WTC11 (cell line): Measurements from ENCODE around the gene CPE. TPM values are rescaled to one million over a fixed set of nuclear protein-coding genes. Genes with fewer than 3 reads are reported as not detected.

Source experiments
- ATAC-seq: fragments of 200-7000 bp; cut with Tn5 transposase; 2 replicates; pipeline ENCODE4 v1.10.0; 2021; ENCODE audit warnings: mild to moderate bottlenecking, moderate library complexity
- CTCF ChIA-PET: fragments of 300-600 bp; sonication (Branson Sonifier 250); formaldehyde crosslinking; loops from one replicate; lab custom pipeline; 2021; ENCODE audit warnings: antibody characterized with exemption; lab: Charles Lee
- POLR2A ChIA-PET: fragments of 350-600 bp; sonication (Branson Sonifier 250); formaldehyde crosslinking; loops from one replicate; lab custom pipeline; 2021; ENCODE audit warnings: antibody characterized with exemption; lab: Charles Lee
- DNase-seq: peaks from one replicate; pipeline ENCODE4 v3.0.0; 2021; ENCODE audit warnings: low spot score
- H3K27ac Mint-ChIP-seq: 2 replicates; pipeline ENCODE4 v1.8.0; 2021; ENCODE audit warnings: mixed read lengths
- H3K27me3 Mint-ChIP-seq: 2 replicates; pipeline ENCODE4 v1.8.0; 2021; ENCODE audit warnings: low read depth, mild to moderate bottlenecking, moderate library complexity, mixed read lengths
- H3K36me3 Mint-ChIP-seq: 2 replicates; pipeline ENCODE4 v1.8.0; 2021; ENCODE audit warnings: mixed read lengths
- H3K4me1 Mint-ChIP-seq: 2 replicates; pipeline ENCODE4 v1.8.0; 2022; ENCODE audit warnings: mixed read lengths
- H3K4me3 Mint-ChIP-seq: 2 replicates; pipeline ENCODE4 v1.8.0; 2021; ENCODE audit warnings: mild to moderate bottlenecking, moderate library complexity, mixed read lengths
- H3K9me3 Mint-ChIP-seq: 2 replicates; pipeline ENCODE4 v1.8.0; 2021; ENCODE audit warnings: mixed read lengths
- ATF1 ChIP-seq: sonication (generic); formaldehyde crosslinking; IDR thresholded peaks from 2 replicates; pipeline ENCODE4 v1.8.1; 2023; ENCODE audit warnings: mild to moderate bottlenecking, moderate library complexity, missing genetic modification reagents
- ATF2 ChIP-seq: sonication (generic); formaldehyde crosslinking; IDR thresholded peaks from 2 replicates; pipeline ENCODE4 v1.8.1; 2022; ENCODE audit warnings: low read depth, missing genetic modification reagents, borderline replicate concordance
- ATF3 ChIP-seq: sonication (generic); formaldehyde crosslinking; conservative IDR thresholded peaks from 2 replicates; pipeline ENCODE4 v1.8.1; 2022; ENCODE audit warnings: mild to moderate bottlenecking, missing genetic modification reagents
- CREB1 ChIP-seq: sonication (generic); formaldehyde crosslinking; IDR thresholded peaks from 2 replicates; pipeline ENCODE4 v1.8.0; 2023; ENCODE audit warnings: mild to moderate bottlenecking, missing genetic modification reagents
- CTCF ChIP-seq: fragments of 200-600 bp; IDR thresholded peaks from 2 replicates; pipeline ENCODE4 v1.8.0; 2022; ENCODE audit warnings: antibody characterized with exemption
- FOXJ3 ChIP-seq: sonication (generic); formaldehyde crosslinking; IDR thresholded peaks from 2 replicates; pipeline ENCODE4 v1.9.0; 2021; ENCODE audit warnings: missing genetic modification reagents, mild to moderate bottlenecking, borderline replicate concordance
- GTF2I ChIP-seq: fragments of 250-450 bp; sonication (Bioruptor Pico); conservative IDR thresholded peaks from 2 replicates; pipeline ENCODE4 v1.4.0; 2021; ENCODE audit warnings: mild to moderate bottlenecking
- JAZF1 ChIP-seq: fragments of 250-450 bp; sonication (Bioruptor Pico); IDR thresholded peaks from 2 replicates; pipeline ENCODE4 v1.9.0; 2021; ENCODE audit warnings: moderate library complexity, mild to moderate bottlenecking, inconsistent platforms
- JUN ChIP-seq: sonication (generic); formaldehyde crosslinking; IDR thresholded peaks from 2 replicates; pipeline ENCODE4 v1.8.0; 2023; ENCODE audit warnings: mild to moderate bottlenecking, missing genetic modification reagents
- MLX ChIP-seq: sonication (generic); formaldehyde crosslinking; IDR thresholded peaks from 2 replicates; pipeline ENCODE4 v1.8.1; 2023; ENCODE audit warnings: mild to moderate bottlenecking, missing genetic modification reagents, moderate library complexity
- MXD4 ChIP-seq: fragments of 250-450 bp; sonication (Bioruptor Pico); IDR thresholded peaks from 2 replicates; pipeline ENCODE4 v1.8.0; 2021; ENCODE audit warnings: mild to moderate bottlenecking, moderate library complexity, borderline replicate concordance
- NR1H2 ChIP-seq: sonication (generic); formaldehyde crosslinking; IDR thresholded peaks from 2 replicates; pipeline ENCODE4 v1.9.0; 2021; ENCODE audit warnings: mild to moderate bottlenecking, moderate library complexity, missing genetic modification reagents
- OVOL2 ChIP-seq: fragments of 250-450 bp; sonication (Bioruptor Pico); IDR thresholded peaks from 2 replicates; pipeline ENCODE4 v1.9.0; 2021; ENCODE audit warnings: mild to moderate bottlenecking, borderline replicate concordance
- RELA ChIP-seq: sonication (generic); formaldehyde crosslinking; IDR thresholded peaks from 2 replicates; pipeline ENCODE4 v1.8.1; 2022; ENCODE audit warnings: missing genetic modification reagents, mild to moderate bottlenecking, borderline replicate concordance
- SMAD3 ChIP-seq: sonication (generic); formaldehyde crosslinking; IDR thresholded peaks from 2 replicates; pipeline ENCODE4 v1.8.0; 2022; ENCODE audit warnings: missing genetic modification reagents, mild to moderate bottlenecking, borderline replicate concordance
- ZBTB21 ChIP-seq: sonication (generic); formaldehyde crosslinking; IDR thresholded peaks from 2 replicates; pipeline ENCODE4 v1.8.1; 2023; ENCODE audit warnings: mild to moderate bottlenecking, missing genetic modification reagents, borderline replicate concordance
- ZNF121 ChIP-seq: sonication (generic); formaldehyde crosslinking; IDR thresholded peaks from 2 replicates; pipeline ENCODE4 v1.8.0; 2023; ENCODE audit warnings: missing genetic modification reagents
- ZNF423 ChIP-seq: fragments of 250-450 bp; sonication (Bioruptor Pico); IDR thresholded peaks from 2 replicates; pipeline ENCODE4 v2.1.2; 2022; ENCODE audit warnings: mild to moderate bottlenecking, moderate library complexity
- total RNA-seq: library from RNA; stranded (reverse); gene quantifications from 3 replicates; pipeline ENCODE4 v1.2.3, GENCODE V29; 2021

The CPE gene
- total RNA-seq, 1 experiment from 2014 or later = 9.2 TPM

- Mint-ChIP-seq H3K27me3 (no peaks in the 10 kb centered on the region), H3K27ac (no peak overlapping the region), H3K9me3 (no peaks in the 10 kb centered on the region), H3K4me1 (no peaks in the 10 kb centered on the region), H3K4me3 (no peak overlapping the region), H3K36me3 (no peaks in the 10 kb centered on the region)
- DNase-seq = no peak
- no peak for ATAC-seq
- ChIA-PET CTCF (interaction anchor here (1.1 to 1.4 kb wide), 2 partner anchors 19 to 24 kb away, joined by 3 to 6 read pairs; no protein-coding TSS in a partner anchor), POLR2A (no interaction called here)
- TF ChIP-seq ATF2 (CRISPR knock-in tag) (no peak), GTF2I (CRISPR knock-in tag) (no peak)
- TF ChIP-seq, all 79 proteins: peak for 0
Measured at GRCh38 chr4:165512424-165512823, 133.6 kb downstream of the CPE start.

GRCh38 chr4:165514739-165515138 lies 135.9 kb downstream of the CPE start:
- Mint-ChIP-seq H3K27me3 (no peaks in the 10 kb centered on the region), H3K4me3 (no peak overlapping the region), H3K27ac (no peak overlapping the region), H3K36me3 (no peaks in the 10 kb centered on the region), H3K4me1 (no peaks in the 10 kb centered on the region), H3K9me3 (no peaks in the 10 kb centered on the region)
- ChIA-PET POLR2A (no interaction called here), CTCF (interaction anchor here (1.1 to 2.5 kb wide), 2 partner anchors 21 to 22 kb away, joined by 5 to 10 read pairs; no protein-coding TSS in a partner anchor)
- ATAC-seq (no peak), DNase-seq (no peak)
- TF ChIP-seq OVOL2 (no peak), ZNF121 (CRISPR knock-in tag) (no peak)

DNA sequence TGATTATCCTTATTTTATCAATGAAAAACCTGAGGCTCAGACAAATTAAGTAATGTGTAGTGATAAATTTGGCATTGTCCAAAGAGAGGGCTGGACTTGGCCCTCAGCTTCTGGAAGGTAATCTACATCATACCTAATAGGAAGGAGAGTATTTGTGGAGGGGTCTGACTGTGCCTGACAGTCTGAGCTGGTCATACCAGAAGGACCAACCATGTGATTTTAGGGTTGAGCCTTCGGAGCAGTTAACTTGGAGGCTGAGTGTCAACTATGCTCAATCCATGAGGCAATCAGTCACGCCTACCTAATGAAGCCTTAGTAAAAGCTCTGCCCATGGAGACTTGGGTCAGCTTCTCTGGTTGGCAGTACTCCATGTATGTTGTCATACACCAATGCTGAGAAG lies 136.4 kb downstream of the CPE start:
- no peak for ATAC-seq
- CTCF ChIA-PET = interaction anchor here (1.1 to 2.5 kb wide), 2 partner anchors 22 kb away, joined by 5 to 10 read pairs; no protein-coding TSS in a partner anchor

DNA sequence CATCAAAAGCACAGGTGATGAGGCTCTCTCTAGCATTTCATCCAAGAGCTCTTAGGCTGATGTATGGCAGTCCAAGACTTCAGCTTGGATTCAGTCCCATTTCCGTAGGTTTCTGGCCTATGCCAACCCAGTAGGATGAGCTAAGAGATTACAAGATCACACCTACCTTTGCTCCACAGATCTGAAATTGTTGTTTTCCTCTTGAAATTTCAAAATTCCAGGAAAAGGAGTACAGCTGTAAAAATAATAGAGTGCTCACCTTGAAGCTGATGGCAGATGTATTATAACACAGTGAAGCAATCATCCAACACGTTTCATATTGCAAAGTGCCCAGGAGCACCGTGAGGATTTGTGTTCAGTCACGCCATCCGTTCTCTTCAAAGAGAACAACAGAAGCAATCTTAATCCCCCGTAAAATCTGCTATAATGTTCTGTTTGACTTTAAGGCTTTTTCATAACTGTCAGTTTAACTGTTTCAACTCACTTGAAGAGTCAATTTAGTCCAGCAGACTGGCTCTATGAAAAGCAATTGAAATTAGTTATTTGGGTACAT lies 137.5 kb downstream of the CPE start:
- POLR2A ChIA-PET = no interaction called here
- DNase-seq (no peak), ATAC-seq (no peak)
- Mint-ChIP-seq H3K4me1 (no peaks in the 10 kb centered on the region), H3K4me3 (no peak overlapping the region), H3K27me3 (no peaks in the 10 kb centered on the region), H3K27ac (no peak overlapping the region), H3K9me3 (no peaks in the 10 kb centered on the region), H3K36me3 (no peaks in the 10 kb centered on the region)
- TF ChIP-seq CTCF = no peak
- CTCF ChIA-PET = interaction anchor here (2.5 kb wide), 1 partner anchor 23 kb away, joined by 10 read pairs; no protein-coding TSS in a partner anchor

More for the DNA sequence above, 136.4 kb downstream of the CPE start:
- Mint-ChIP-seq H3K27ac (no peak overlapping the region), H3K36me3 (no peaks in the 10 kb centered on the region), H3K4me1 (no peaks in the 10 kb centered on the region), H3K9me3 (no peaks in the 10 kb centered on the region), H3K4me3 (no peak overlapping the region), H3K27me3 (no peaks in the 10 kb centered on the region)
- no peak for DNase-seq
- TF ChIP-seq ZBTB21 (CRISPR knock-in tag) (no peak), ATF3 (CRISPR knock-in tag) (no peak), MLX (no peak), JAZF1 (CRISPR knock-in tag) (no peak)
- POLR2A ChIA-PET = no interaction called here

DNA sequence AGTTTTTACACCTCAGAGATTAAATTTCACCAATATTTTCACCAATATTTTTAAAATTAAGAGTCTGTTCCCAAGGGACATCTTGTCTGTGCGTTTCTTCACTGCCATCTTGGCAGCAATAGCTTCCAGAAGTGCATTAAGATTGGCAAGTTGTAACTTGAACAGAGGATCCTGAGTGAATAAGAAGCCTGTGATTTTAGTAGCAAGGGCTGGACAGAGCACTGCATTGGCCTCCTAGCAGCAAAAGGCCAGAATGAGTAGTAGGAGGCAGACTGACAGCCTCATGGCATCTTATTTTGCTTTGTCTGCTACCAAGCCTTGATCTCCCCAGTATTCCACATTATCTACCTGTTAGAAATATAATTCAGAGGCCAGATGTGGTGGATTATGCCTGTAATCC lies 138.4 kb downstream of the CPE start:
- Mint-ChIP-seq H3K4me1 (no peaks in the 10 kb centered on the region), H3K4me3 (no peak overlapping the region), H3K36me3 (no peaks in the 10 kb centered on the region), H3K27ac (no peak overlapping the region), H3K27me3 (no peaks in the 10 kb centered on the region), H3K9me3 (no peaks in the 10 kb centered on the region)
- ATAC-seq = no peak
- no peak for DNase-seq
- CTCF ChIA-PET = interaction anchor here (0.6 kb wide), 1 partner anchor 11 kb away, joined by 3 read pairs; no protein-coding TSS in a partner anchor
- POLR2A ChIA-PET = no interaction called here
- no peak for TF ChIP-seq RELA (CRISPR knock-in tag)
- no peak for TF ChIP-seq MXD4 (CRISPR knock-in tag)
- TF ChIP-seq NR1H2 (CRISPR knock-in tag) = no peak
- no peak for TF ChIP-seq JUN (CRISPR knock-in tag)
- no peak for TF ChIP-seq CREB1 (CRISPR knock-in tag)
- no peak for TF ChIP-seq JAZF1 (CRISPR knock-in tag)
- TF ChIP-seq SMAD3 (CRISPR knock-in tag) = no peak
- TF ChIP-seq FOXJ3 (CRISPR knock-in tag) = no peak
- TF ChIP-seq ATF1 (CRISPR knock-in tag) = no peak
- TF ChIP-seq ZNF423 (CRISPR knock-in tag) = no peak
